CD4-positive, alpha-beta T cell treated with Interleukin-10 for 1 hour (primary cell): ENCODE measurements around the gene KDM5A.
"Not testable (repeated sequence)": the region's sequence is repeated elsewhere in the genome, so short reads cannot be mapped to it uniquely, and the experiment has no call there.

Source experiments
- DNase-seq: peaks from one replicate; pipeline ENCODE4 v3.0.0-alpha.2; 2020

KDM5A gene

GRCh38 chr12:389142-390096 lies at the start of gene KDM5A:
Gene KDM5A, minus strand, starts transcription at chr12:389320. Its CDS starts 229 bp downstream, at chr12:389091.
- DNase-seq: peak; percentile 94

GRCh38 chr12:435737-436136 lies 46.6 kb upstream of the KDM5A start:
- DNase-seq: not testable (repeated sequence)

GRCh38 chr12:422526-422925 lies 33.4 kb upstream of the KDM5A start:
- no peak for DNase-seq

GRCh38 chr12:418432-418831 lies 29.3 kb upstream of the KDM5A start:
- DNase-seq: no peak

GRCh38 chr12:414859-415258 lies 25.7 kb upstream of the KDM5A start:
- DNase-seq: no peak

- DNase-seq: no peak
Observed at GRCh38 chr12:402029-402389, 12.9 kb upstream of the KDM5A start.

GRCh38 chr12:401235-402028 lies 12.3 kb upstream of the KDM5A start, which contains the start of gene CCDC77:
Gene CCDC77, plus strand, starts transcription at chr12:401644. Its CDS starts 7,740 bp downstream, at chr12:409384.
- peak; percentile 96 for DNase-seq

- no peak for DNase-seq
Observed at GRCh38 chr12:400828-401227, 11.7 kb upstream of the KDM5A start.

GRCh38 chr12:388541-389141 lies 479 bp downstream of the KDM5A start:
- peak; percentile 67 for DNase-seq

- no peak for DNase-seq
Observed at GRCh38 chr12:388012-388411, 1.1 kb downstream of the KDM5A start.

- DNase-seq: no peak
Observed at GRCh38 chr12:386651-387050, 2.5 kb downstream of the KDM5A start.

GRCh38 chr12:370739-371485 lies 18.2 kb downstream of the KDM5A start:
- not testable (repeated sequence) for DNase-seq

- no peak for DNase-seq
Observed at GRCh38 chr12:367972-368371, 21.1 kb downstream of the KDM5A start.

GRCh38 chr12:366820-367219 lies 22.3 kb downstream of the KDM5A start:
- no peak for DNase-seq

GRCh38 chr12:359091-359490 lies 30.0 kb downstream of the KDM5A start:
- DNase-seq: no peak

GRCh38 chr12:356276-356988 lies 32.7 kb downstream of the KDM5A start:
- DNase-seq: no peak

GRCh38 chr12:351197-351596 lies 37.9 kb downstream of the KDM5A start:
- not testable (repeated sequence) for DNase-seq

GRCh38 chr12:349625-350024 lies 39.5 kb downstream of the KDM5A start:
- not testable (repeated sequence) for DNase-seq

GRCh38 chr12:343036-343435 lies 46.1 kb downstream of the KDM5A start:
- DNase-seq: not testable (repeated sequence)

- DNase-seq: no peak
Observed at GRCh38 chr12:337039-337438, 52.1 kb downstream of the KDM5A start.

- no peak for DNase-seq
Observed at GRCh38 chr12:334125-334524, 55.0 kb downstream of the KDM5A start.
